ENCODE data around the gene MBD6. TPM values are rescaled to one million over a fixed set of nuclear protein-coding genes. Genes with fewer than 3 reads are reported as not detected.
A peak's percentile ranks its signal among the peaks of the same experiment; 100 is the strongest.

The MBD6 gene
- total RNA-seq, 1 donor from 2014 or later, result 118 TPM

DNA sequence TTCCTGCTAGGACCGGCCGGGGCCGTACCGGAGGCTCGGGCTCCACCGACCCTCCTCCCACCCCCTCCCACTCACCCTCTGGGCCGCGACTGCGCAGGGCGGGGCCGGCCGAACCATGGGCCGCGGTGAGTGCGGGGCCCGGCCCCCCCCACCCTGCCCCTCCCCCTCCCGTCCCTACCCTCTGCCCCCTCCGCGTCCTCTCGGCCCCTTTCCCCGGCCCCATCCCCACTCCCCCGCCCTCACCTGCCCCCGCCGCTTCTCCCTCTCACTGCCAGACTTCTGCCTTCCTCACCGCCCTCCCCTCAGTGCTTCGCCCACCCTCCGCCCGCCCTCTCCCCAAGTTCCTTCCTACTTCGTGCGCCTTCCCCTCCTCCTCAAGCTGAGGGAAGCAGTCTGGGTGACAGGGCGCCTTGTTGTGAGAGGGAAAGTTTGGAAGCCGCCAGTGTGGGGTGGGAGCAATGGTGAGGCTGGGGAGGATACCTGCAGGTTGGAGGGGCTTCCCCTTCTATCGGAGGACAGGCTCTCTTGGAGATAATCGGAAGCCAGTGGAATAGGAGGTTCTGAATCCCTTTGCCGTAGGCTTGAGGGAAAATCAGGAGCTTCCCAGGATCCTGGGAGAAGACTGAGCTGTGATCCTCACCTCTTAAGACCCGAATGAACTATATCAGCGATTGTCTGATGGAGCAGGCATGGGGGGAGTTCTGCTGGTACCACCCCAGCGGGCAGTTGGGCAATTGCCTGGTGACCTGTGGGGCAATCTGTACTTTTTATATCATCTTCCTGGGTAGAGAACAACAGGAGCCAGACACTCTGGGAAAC lies 472 bp downstream of the MBD6 start:
- H3K9me3 Mint-ChIP-seq, result no peaks in the 10 kb centered on the region
- H3K4me3 Mint-ChIP-seq, result peak overlapping the region; percentile 96
- no peaks in the 10 kb centered on the region for H3K27me3 Mint-ChIP-seq (ENCODE audit: low read depth)
- peak; percentile 60 to 66 for DNase-seq (ENCODE audit: low spot score in 2 of 2, unreplicated experiment in 2 of 2)
- H3K4me1 Mint-ChIP-seq, result peaks cover 46% of the 10 kb centered on the region
- TF ChIP-seq, protein P1, sequence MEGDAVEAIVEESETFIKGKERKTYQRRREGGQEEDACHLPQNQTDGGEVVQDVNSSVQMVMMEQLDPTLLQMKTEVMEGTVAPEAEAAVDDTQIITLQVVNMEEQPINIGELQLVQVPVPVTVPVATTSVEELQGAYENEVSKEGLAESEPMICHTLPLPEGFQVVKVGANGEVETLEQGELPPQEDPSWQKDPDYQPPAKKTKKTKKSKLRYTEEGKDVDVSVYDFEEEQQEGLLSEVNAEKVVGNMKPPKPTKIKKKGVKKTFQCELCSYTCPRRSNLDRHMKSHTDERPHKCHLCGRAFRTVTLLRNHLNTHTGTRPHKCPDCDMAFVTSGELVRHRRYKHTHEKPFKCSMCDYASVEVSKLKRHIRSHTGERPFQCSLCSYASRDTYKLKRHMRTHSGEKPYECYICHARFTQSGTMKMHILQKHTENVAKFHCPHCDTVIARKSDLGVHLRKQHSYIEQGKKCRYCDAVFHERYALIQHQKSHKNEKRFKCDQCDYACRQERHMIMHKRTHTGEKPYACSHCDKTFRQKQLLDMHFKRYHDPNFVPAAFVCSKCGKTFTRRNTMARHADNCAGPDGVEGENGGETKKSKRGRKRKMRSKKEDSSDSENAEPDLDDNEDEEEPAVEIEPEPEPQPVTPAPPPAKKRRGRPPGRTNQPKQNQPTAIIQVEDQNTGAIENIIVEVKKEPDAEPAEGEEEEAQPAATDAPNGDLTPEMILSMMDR (IDR thresholded peaks at IDR 0.05; ENCODE audit: unreplicated experiment), result no peak
- H3K27ac Mint-ChIP-seq, result peak overlapping the region; percentile 99
- H3K36me3 Mint-ChIP-seq, result peaks cover 6% of the 10 kb centered on the region

DNA sequence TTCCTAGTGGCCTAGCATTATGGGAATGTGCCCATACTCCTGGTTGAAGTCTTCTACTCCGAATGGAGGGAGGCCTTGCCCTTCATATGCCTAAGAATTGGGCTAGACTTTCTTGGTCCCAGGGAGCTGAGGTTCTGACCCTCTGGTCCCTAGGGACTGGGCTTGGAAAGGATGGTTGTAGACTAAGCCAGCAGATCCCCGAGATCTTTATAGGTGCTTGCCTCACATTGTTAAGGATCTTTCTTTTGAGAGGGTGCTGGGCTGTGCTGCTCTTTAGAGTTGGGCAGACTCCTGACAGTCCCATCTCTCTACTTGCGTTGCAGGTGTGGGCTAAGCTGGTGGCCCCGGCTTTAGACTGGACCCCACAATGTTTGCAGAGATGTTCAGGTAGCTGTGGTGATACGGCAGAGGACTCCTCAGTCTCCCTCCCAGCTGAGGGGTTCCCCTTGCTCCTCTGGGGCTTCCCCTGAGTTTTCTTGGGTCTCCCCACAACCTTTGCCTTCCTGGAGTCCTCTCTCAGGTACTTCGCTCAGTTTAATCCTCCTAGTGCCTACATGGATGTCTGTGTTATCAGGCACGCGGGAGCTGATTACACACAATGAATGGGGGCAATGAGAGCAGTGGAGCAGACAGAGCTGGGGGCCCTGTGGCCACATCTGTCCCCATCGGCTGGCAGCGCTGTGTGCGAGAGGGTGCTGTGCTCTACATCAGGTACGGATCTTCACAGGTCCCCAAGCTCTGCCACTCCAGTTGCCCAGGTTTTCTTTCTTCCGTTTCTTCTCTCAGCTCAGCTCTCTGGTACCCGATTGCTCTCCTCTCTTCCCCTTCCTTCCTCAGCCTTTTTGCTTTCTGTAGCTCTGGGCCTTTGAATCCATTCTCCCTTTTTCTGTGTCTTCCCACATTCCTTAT lies 1.3 kb downstream of the MBD6 start:
- Mint-ChIP-seq H3K36me3 (peaks cover 5% of the 10 kb centered on the region), H3K4me1 (peaks cover 39% of the 10 kb centered on the region), H3K9me3 (no peaks in the 10 kb centered on the region), H3K27ac (peak overlapping the region; percentile 99), H3K4me3 (peak overlapping the region; percentile 96), H3K27me3 (ENCODE audit: low read depth) (no peaks in the 10 kb centered on the region)
- DNase-seq (ENCODE audit: low spot score in 2 of 2, unreplicated experiment in 2 of 2), result no peak
- TF ChIP-seq, protein P1 (IDR thresholded peaks at IDR 0.05; ENCODE audit: unreplicated experiment), result no peak

DNA sequence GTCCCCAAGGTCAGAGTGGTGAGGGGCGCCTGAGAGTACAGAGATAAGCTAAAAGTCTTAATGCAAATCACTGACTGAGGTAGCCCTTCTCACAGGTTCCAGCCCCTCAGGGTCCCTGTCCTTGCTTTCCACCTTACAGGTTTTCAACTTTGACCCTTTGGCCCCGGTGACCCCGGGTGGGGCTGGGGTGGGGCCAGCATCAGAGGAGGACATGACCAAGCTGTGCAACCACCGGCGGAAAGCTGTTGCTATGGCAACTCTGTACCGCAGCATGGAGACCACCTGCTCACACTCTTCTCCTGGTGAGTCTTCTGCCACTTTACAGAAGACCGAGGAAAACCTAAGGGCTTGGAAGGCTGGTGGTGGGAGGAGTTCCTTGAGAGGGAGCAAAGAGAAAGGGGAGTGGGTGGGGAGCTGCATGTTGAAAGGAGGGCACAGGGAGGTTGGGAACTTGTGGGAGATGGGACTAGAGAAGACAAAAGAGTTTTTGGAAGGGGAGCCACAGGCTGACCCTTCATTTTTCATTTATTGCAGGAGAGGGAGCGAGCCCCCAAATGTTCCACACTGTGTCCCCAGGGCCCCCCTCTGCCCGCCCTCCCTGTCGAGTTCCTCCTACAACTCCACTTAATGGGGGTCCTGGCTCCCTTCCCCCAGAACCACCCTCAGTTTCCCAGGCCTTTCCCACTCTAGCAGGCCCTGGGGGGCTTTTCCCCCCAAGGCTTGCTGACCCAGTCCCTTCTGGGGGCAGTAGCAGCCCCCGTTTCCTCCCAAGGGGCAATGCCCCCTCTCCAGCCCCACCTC lies 2.4 kb downstream of the MBD6 start:
- peak overlapping the region; percentile 99 for H3K27ac Mint-ChIP-seq
- no peaks in the 10 kb centered on the region for H3K9me3 Mint-ChIP-seq
- H3K36me3 Mint-ChIP-seq, result peaks cover 6% of the 10 kb centered on the region
- peak overlapping the region; percentile 96 for H3K4me3 Mint-ChIP-seq
- TF ChIP-seq, protein P1 (IDR thresholded peaks at IDR 0.05; ENCODE audit: unreplicated experiment), result no peak
- no peak for DNase-seq (ENCODE audit: low spot score in 2 of 2, unreplicated experiment in 2 of 2)
- peaks cover 33% of the 10 kb centered on the region for H3K4me1 Mint-ChIP-seq
- H3K27me3 Mint-ChIP-seq (ENCODE audit: low read depth), result no peaks in the 10 kb centered on the region

DNA sequence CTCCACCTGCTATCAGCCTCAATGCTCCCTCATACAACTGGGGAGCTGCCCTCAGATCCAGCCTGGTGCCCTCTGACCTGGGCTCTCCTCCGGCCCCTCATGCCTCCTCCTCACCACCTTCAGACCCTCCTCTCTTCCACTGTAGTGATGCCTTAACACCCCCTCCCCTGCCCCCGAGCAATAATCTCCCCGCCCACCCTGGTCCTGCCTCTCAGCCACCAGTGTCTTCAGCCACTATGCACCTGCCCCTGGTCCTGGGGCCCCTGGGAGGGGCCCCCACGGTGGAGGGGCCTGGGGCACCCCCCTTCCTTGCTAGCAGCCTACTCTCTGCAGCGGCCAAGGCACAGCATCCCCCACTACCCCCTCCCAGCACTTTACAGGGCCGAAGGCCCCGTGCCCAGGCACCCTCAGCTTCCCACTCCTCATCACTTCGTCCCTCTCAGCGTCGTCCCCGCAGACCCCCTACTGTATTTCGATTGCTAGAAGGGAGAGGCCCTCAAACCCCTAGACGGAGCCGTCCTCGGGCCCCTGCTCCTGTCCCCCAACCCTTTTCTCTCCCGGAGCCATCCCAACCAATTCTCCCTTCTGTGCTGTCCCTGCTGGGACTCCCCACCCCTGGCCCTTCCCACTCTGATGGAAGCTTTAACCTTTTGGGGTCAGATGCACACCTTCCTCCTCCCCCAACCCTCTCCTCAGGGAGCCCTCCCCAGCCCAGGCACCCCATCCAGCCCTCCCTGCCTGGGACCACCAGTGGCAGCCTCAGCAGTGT lies 3.2 kb downstream of the MBD6 start:
- no peak overlapping the region for H3K27ac Mint-ChIP-seq
- no peak for DNase-seq (ENCODE audit: low spot score in 2 of 2, unreplicated experiment in 2 of 2)
- no peaks in the 10 kb centered on the region for H3K27me3 Mint-ChIP-seq (ENCODE audit: low read depth)
- peaks cover 8% of the 10 kb centered on the region for H3K36me3 Mint-ChIP-seq
- no peak overlapping the region for H3K4me3 Mint-ChIP-seq
- H3K4me1 Mint-ChIP-seq, result peaks cover 33% of the 10 kb centered on the region
- TF ChIP-seq, protein P1 (IDR thresholded peaks at IDR 0.05; ENCODE audit: unreplicated experiment), result no peak
- H3K9me3 Mint-ChIP-seq, result no peaks in the 10 kb centered on the region

All from mesothelial cell of epicardium (in vitro differentiated cells).